H9 (cell line): Measurements from ENCODE around the gene MAPKAP1. TPM values are rescaled to one million over a fixed set of nuclear protein-coding genes. Genes with fewer than 3 reads are reported as not detected.

Experiments
- DNase-seq: peaks from one replicate; pipeline ENCODE4 v3.0.0-alpha.2; 2017
- H2AFZ ChIP-seq: one replicate; pipeline ENCODE4 v1.6.1; 2013; ENCODE audit warnings: mild to moderate bottlenecking, low read length, control low read depth, moderate library complexity
- H2AK5ac ChIP-seq: 2 replicates; pipeline ENCODE4 v1.6.1; 2013; ENCODE audit warnings: low read length, control low read depth, mixed read lengths; ENCODE audit not compliant: insufficient read length
- H2BK120ac ChIP-seq: one replicate; pipeline ENCODE4 v1.6.1; 2013; ENCODE audit warnings: low read depth, mild to moderate bottlenecking, low read length, control low read depth, inconsistent platforms; ENCODE audit not compliant: poor library complexity, severe bottlenecking
- H2BK12ac ChIP-seq: 2 replicates; pipeline ENCODE4 v1.6.1; 2013; ENCODE audit warnings: low read length, control low read depth, mixed read lengths, low read depth; ENCODE audit not compliant: insufficient read length
- H2BK15ac ChIP-seq: 2 replicates; pipeline ENCODE4 v1.6.1; 2013; ENCODE audit warnings: low read depth, low read length, control low read depth
- H2BK20ac ChIP-seq: one replicate; pipeline ENCODE4 v1.6.1; 2013; ENCODE audit warnings: low read depth, mild to moderate bottlenecking, low read length, control low read depth, inconsistent platforms; ENCODE audit not compliant: poor library complexity, severe bottlenecking
- H2BK5ac ChIP-seq: 2 replicates; pipeline ENCODE4 v1.6.1; 2013; ENCODE audit warnings: low read length, control low read depth, mixed read lengths; ENCODE audit not compliant: insufficient read length
- H3K14ac ChIP-seq: 2 replicates; pipeline ENCODE4 v1.6.1; 2013; ENCODE audit warnings: low read length, control low read depth; ENCODE audit not compliant: insufficient read depth
- H3K18ac ChIP-seq: 2 replicates; pipeline ENCODE4 v1.6.1; 2013; ENCODE audit warnings: low read depth, mild to moderate bottlenecking, mixed read lengths, low read length, control low read depth; ENCODE audit not compliant: insufficient read length
- H3K23ac ChIP-seq: 2 replicates; pipeline ENCODE4 v1.6.1; 2013; ENCODE audit warnings: low read length, control low read depth, mixed read lengths, low read depth; ENCODE audit not compliant: insufficient read length
- H3K23me2 ChIP-seq: 2 replicates; pipeline ENCODE4 v1.6.1; 2013; ENCODE audit warnings: low read depth, mild to moderate bottlenecking, mixed read lengths, low read length, control low read depth; ENCODE audit not compliant: insufficient read length, poor library complexity, severe bottlenecking
- H3K27ac ChIP-seq: 2 replicates; pipeline ENCODE4 v1.5.1; 2013; ENCODE audit warnings: low read length, control low read depth, mixed read lengths, low read depth; ENCODE audit not compliant: insufficient read length
- H3K27me3 ChIP-seq: 2 replicates; pipeline ENCODE4 v1.6.1; 2013; ENCODE audit warnings: low read length, control low read depth, inconsistent platforms; ENCODE audit not compliant: insufficient read depth
- H3K4ac ChIP-seq: 2 replicates; pipeline ENCODE4 v1.6.1; 2013; ENCODE audit warnings: low read depth, mild to moderate bottlenecking, control low read depth, inconsistent platforms, low read length, moderate library complexity
- H3K4me1 ChIP-seq: 2 replicates; pipeline ENCODE4 v1.6.1; 2013; ENCODE audit warnings: low read length, control low read depth, inconsistent platforms; ENCODE audit not compliant: insufficient read depth
- H3K4me2 ChIP-seq: 2 replicates; pipeline ENCODE4 v1.6.1; 2013; ENCODE audit warnings: low read length, control low read depth, mixed read lengths; ENCODE audit not compliant: insufficient read length, insufficient read depth
- H3K56ac ChIP-seq: 2 replicates; pipeline ENCODE4 v1.6.1; 2013; ENCODE audit warnings: low read depth, mild to moderate bottlenecking, mixed read lengths, low read length, control low read depth; ENCODE audit not compliant: insufficient read length
- H3K79me1 ChIP-seq: 2 replicates; pipeline ENCODE4 v1.6.1; 2013; ENCODE audit warnings: low read depth, mild to moderate bottlenecking, moderate library complexity, low read length, control low read depth, inconsistent platforms; ENCODE audit not compliant: insufficient read depth, poor library complexity, severe bottlenecking
- H3K79me2 ChIP-seq: 2 replicates; pipeline ENCODE4 v1.6.1; 2013; ENCODE audit warnings: low read length, control low read depth, inconsistent platforms; ENCODE audit not compliant: insufficient read depth
- H3K9ac ChIP-seq: 2 replicates; pipeline ENCODE4 v1.6.1; 2013; ENCODE audit warnings: low read length, control low read depth, mixed read lengths; ENCODE audit not compliant: insufficient read length; ENCODE audit errors: extremely low read depth
- H3K9me3 ChIP-seq: one replicate; pipeline ENCODE4 v1.6.1; 2013; ENCODE audit warnings: low read depth, low read length, inconsistent platforms; ENCODE audit not compliant: control insufficient read depth
- H3T11ph ChIP-seq: one replicate; pipeline ENCODE4 v1.6.1; 2013; ENCODE audit warnings: mild to moderate bottlenecking, low read length, control low read depth, inconsistent platforms
- H4K20me1 ChIP-seq: one replicate; pipeline ENCODE4 v1.6.1; 2013; ENCODE audit not compliant: control insufficient read depth, insufficient read length, insufficient read depth
- H4K5ac ChIP-seq: 2 replicates; pipeline ENCODE4 v1.6.1; 2013; ENCODE audit warnings: low read depth, mild to moderate bottlenecking, mixed read lengths, low read length, control low read depth; ENCODE audit not compliant: insufficient read length
- H4K8ac ChIP-seq: replicated peaks from 2 replicates; pipeline ENCODE4 v1.6.1; 2013; ENCODE audit warnings: low read length, control low read depth, mixed read lengths, low read depth; ENCODE audit not compliant: insufficient read length
- H4K91ac ChIP-seq: 2 replicates; pipeline ENCODE4 v1.6.1; 2013; ENCODE audit warnings: low read depth, mild to moderate bottlenecking, moderate library complexity, mixed read lengths, low read length, control low read depth; ENCODE audit not compliant: insufficient read length
- H3K27ac Mint-ChIP-seq, 3 experiments: 2 replicates in 2 of 3; 3 replicates in 1 of 3; pipeline ENCODE4 v1.8.0; 2020 to 2021; ENCODE audit warnings: mixed read lengths in 3 of 3, mild to moderate bottlenecking in 1 of 3, moderate library complexity in 1 of 3
- H3K27me3 Mint-ChIP-seq: 2 replicates; pipeline ENCODE4 v1.8.0; 2021; ENCODE audit warnings: low read depth, mild to moderate bottlenecking, moderate library complexity, mixed read lengths
- H3K36me3 Mint-ChIP-seq, 3 experiments: 2 replicates in 2 of 3; 3 replicates in 1 of 3; pipeline ENCODE4 v1.8.0; 2020 to 2021; ENCODE audit warnings: low read depth in 3 of 3, mixed read lengths in 3 of 3; ENCODE audit not compliant: insufficient read depth in 1 of 3
- H3K4me1 Mint-ChIP-seq, 2 experiments: 2 replicates each; pipeline ENCODE4 v1.8.0; 2020; ENCODE audit warnings: mixed read lengths in 2 of 2
- H3K4me3 Mint-ChIP-seq, 2 experiments: 2 replicates in 1 of 2; 3 replicates in 1 of 2; pipeline ENCODE4 v1.8.0; 2020 to 2021; ENCODE audit warnings: mild to moderate bottlenecking in 2 of 2, mixed read lengths in 2 of 2, moderate library complexity in 1 of 2
- H3K9me3 Mint-ChIP-seq, 2 experiments: 2 replicates in 1 of 2; 3 replicates in 1 of 2; pipeline ENCODE4 v1.8.0; 2020; ENCODE audit warnings: mild to moderate bottlenecking in 2 of 2, mixed read lengths in 2 of 2, moderate library complexity in 1 of 2
- CTCF ChIP-seq: fragments of 200-600 bp; sonication (generic); conservative IDR thresholded peaks from 3 replicates; pipeline ENCODE4 v1.8.0; 2021; ENCODE audit warnings: antibody characterized with exemption, mild to moderate bottlenecking
- WGBS: extraction: QIAGEN DNeasy Blood & Tissue Kit; methylation state at CpG from one replicate; pipeline ENCODE4 v1.1.7; 2013; ENCODE audit warnings: missing lambda C conversion rate, low lambda C conversion rate, mixed read lengths; ENCODE audit not compliant: insufficient read length; ENCODE audit errors: extremely low coverage; 5-methylcytosine and 5-hydroxymethylcytosine counted together
- total RNA-seq: library from RNA; stranded (reverse); gene quantifications from 2 replicates; pipeline ENCODE4 v1.2.1, GENCODE V29; 2021

The MAPKAP1 gene
- total RNA-seq, 1 experiment from 2014 or later = 97.0 TPM

GRCh38 chr9:125476645-125477044, 230.4 kb downstream of the MAPKAP1 start:
- no peak overlapping the region for H4K91ac ChIP-seq
- H3K4me3 Mint-ChIP-seq = no peak overlapping the region
- H3K18ac ChIP-seq = no peak overlapping the region
- no peak overlapping the region for H3K4ac ChIP-seq
- H3K27me3 ChIP-seq = no peaks in the 10 kb centered on the region
- H3K9me3 ChIP-seq = no peaks in the 10 kb centered on the region
- no peak for TF ChIP-seq CTCF
- H3K4me2 ChIP-seq = no peak overlapping the region
- H3K14ac ChIP-seq = no peak overlapping the region
- H2AK5ac ChIP-seq = no peak overlapping the region
- H2BK120ac ChIP-seq = no peak overlapping the region
- H2AFZ ChIP-seq = no peak overlapping the region
- H3K27ac Mint-ChIP-seq = peak overlapping the region in 1 of 3 experiments; percentile 19; a peak in 1 of 7 replicates
- H3K4me1 ChIP-seq = 0 out of 2 replicates have a peak, but pooled peaks cover 3% of the 10 kb centered on the region
- H3K27me3 Mint-ChIP-seq = no peaks in the 10 kb centered on the region
- WGBS = no CpG with 5 or more reads among the region's 6 CpGs
- H3K79me1 ChIP-seq = no peaks in the 10 kb centered on the region
- H3K56ac ChIP-seq = no peak overlapping the region
- no peak overlapping the region for H2BK12ac ChIP-seq
- no peak overlapping the region for H3K9ac ChIP-seq
- no peaks in the 10 kb centered on the region for H3K79me2 ChIP-seq
- no peak overlapping the region for H2BK5ac ChIP-seq
- H2BK15ac ChIP-seq = no peak overlapping the region
- no peak overlapping the region for H2BK20ac ChIP-seq
- no peak overlapping the region for H4K8ac ChIP-seq
- no peak for DNase-seq
- H3K27ac ChIP-seq = no peak overlapping the region
- peaks cover 0 to 16% (median 7%) of the 10 kb centered on the region in 3 experiments; a peak in 5 of 7 replicates for H3K36me3 Mint-ChIP-seq
- no peak overlapping the region for H4K5ac ChIP-seq
- peaks cover 14 to 19% of the 10 kb centered on the region in 2 experiments for H3K4me1 Mint-ChIP-seq
- H3T11ph ChIP-seq = no peak overlapping the region
- no peaks in the 10 kb centered on the region for H3K9me3 Mint-ChIP-seq
- no peaks in the 10 kb centered on the region for H3K23me2 ChIP-seq
- no peaks in the 10 kb centered on the region for H4K20me1 ChIP-seq
- no peak overlapping the region for H3K23ac ChIP-seq
